Right renal cortex interstitium (tissue), 3 donors: ENCODE results near the gene HARS1. TPM values are rescaled to one million over a fixed set of nuclear protein-coding genes. Genes with fewer than 3 reads are reported as not detected.
"Not testable (repeated sequence)": the region's sequence is repeated elsewhere in the genome, so short reads cannot be mapped to it uniquely, and the experiment has no call there.

Experiments
- DNase-seq, 3 donors: peaks; one replicate each; pipeline ENCODE4 v3.0.0-alpha.2; 2013; ENCODE audit warnings: low read depth in 3 of 3, low spot score in 2 of 3
- polyA plus RNA-seq, 3 donors: library from polyadenylated mRNA; unstranded; fragments of 120-200 nt; gene quantifications; one replicate each; pipeline ENCODE4 v1.2.1, GENCODE V29; 2013; ENCODE audit not compliant: insufficient read length in 3 of 3

HARS1 gene
- polyA plus RNA-seq, 3 donors = 67.2 to 71.7 (median 71.1) TPM

DNA sequence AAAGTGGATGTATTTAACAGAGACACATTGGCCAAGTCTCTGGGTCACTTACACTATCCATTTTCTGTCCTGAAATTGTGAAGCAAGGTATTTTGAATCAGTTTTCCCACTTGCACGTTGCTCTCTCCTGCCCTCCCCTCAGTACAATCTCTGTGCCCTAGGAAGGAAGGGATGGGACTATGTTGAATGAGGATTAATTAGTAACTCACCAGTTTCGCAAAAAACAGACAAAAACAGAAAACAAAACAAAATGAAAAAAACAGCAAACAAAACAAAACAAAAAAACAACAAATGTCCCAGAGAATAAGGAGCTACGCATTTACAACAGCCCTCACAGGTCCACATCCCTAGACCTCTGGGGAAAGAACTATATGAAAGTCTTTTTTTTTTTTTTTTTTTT is 57.1 kb downstream of the HARS1 start:
- no peak for DNase-seq

- no peak for DNase-seq
Measured at GRCh38 chr5:140633501-140633900, 57.7 kb downstream of the HARS1 start.

GRCh38 chr5:140633021-140633471 is 58.1 kb downstream of the HARS1 start, which contains the start of gene CD14:
Gene CD14, minus strand, starts transcription at chr5:140633175. Its CDS starts 104 bp downstream, at chr5:140633071.
- DNase-seq = no peak

DNA sequence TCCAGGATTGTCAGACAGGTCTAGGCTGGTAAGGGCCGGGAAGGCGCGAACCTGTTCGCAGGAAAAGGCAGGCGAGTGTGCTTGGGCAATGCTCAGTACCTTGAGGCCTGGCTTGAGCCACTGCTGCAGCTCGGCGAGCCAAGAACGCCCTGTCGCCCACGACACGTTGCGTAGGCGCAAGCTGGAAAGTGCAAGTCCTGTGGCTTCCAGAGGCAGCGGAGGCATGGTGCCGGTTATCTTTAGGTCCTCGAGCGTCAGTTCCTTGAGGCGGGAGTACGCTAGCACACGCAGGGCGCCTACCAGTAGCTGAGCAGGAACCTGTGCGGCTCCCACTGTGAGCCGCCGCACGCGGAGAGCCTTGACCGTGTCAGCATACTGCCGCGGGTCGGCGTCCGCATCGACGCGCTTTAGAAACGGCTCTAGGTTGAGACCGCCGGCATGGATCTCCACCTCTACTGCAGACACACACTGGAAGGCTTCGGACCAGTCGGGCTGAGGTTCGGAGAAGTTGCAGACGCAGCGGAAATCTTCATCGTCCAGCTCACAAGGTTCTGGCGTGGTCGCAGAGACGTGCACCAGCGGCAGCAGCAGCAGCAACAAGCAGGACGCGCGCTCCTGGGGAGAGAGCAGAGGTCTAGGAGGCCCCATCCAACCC is 58.7 kb downstream of the HARS1 start:
- DNase-seq = peak in 1 of 3 donors; percentile 23

DNA sequence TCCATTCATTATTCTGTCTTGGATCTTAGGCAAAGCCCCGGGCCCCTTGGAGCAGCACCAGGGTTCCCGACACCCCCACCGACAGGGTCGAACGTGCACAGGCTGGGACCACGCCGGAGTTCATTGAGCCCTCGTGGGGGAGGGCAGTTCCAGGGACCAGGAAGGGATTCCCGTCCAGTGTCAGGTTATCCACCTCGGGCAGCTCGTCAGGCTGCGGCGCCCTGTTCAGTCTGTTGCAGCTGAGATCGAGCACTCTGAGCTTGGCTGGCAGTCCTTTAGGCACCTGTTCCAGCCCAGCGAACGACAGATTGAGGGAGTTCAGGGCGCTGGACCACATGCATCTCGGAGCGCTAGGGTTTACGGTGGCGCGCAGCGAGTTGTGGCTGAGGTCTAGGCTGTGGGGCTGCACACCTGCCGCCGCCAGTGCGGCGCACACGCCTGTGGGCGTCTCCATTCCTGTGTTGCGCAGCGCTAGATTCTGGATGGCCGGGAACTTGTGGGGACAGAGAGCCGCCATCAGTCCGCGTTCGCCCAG is 59.3 kb downstream of the HARS1 start:
- peak in 1 of 3 donors; percentile 27 for DNase-seq

DNA sequence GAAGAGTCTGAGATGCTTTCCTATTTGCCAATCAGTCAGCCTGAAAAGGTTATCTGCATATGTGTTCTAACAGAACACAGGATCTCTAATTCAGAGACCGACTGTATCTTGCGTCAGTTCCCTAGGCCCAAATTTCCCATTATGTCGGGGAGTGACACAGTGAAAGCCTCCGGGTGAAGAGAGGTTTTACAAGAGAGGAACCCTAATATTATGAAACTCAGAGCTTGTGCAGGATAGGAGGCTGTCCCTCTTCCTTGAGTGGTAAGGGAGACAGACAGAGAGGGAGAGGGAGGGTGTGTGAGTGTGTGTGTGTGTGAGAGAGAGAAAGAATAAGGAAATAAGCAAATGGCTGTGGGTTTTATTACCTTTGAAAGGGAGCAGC is 60.1 kb downstream of the HARS1 start:
- DNase-seq = no peak

DNA sequence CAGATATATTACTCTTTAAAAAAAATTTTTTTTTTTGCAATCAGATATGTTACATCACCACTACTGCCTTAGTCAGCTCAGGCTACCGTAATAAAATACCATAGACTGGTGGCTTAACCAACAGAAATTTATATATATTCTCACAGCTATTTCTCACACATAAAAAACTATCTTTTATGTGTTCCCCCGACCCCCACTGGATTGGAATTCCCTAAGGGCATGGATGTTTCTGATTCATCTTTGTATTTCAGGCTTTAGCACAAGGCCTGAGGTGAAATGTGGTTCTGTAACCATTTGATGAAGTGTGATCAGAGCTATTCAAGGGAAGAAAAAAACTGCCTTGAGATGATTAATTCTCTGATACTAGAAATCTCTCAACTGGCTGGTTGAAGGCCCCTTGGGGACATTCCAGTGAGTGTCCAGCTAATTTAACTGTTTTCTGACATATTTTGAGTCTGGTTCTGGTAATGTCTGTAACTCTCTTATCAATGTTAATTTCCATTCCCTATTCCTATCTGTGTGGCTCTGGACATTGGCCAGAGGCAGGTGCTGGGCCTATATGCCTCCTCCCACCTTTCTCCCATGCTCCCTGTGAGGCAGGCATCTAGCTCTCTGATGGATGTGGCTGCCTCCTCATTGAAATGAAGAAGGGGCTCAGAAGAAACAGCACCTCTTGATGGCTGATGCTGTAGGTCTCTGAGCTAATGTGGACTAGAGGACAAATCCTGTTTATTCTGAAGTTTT is 60.7 kb downstream of the HARS1 start:
- DNase-seq = no peak

DNA sequence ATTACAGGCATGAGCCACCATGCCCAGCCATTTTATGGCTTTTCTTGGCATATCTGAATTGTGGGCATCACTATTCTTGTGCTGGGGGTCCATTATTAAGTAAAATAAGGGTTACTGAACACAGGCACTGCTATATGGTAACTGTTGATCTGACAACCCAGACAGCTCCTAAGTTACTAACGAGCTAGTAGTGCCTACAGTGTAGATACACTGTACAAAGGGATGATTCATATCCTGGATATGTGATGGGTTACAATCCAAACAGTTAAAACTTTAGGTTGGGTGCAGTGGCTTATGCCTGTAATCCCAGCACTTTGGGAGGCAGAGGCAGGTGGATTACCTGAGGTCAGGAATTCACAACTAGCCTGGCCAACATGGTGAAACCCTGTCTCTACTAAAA is 62.5 kb downstream of the HARS1 start:
- DNase-seq = no peak

- DNase-seq = no peak
Measured at GRCh38 chr5:140627972-140628371, 63.2 kb downstream of the HARS1 start.

- not testable (repeated sequence) for DNase-seq
Measured at GRCh38 chr5:140624886-140625285, 66.3 kb downstream of the HARS1 start.

Other genes with a start within 250 kb of the HARS1 start
- gene EIF4EBP3, start 143.7 kb downstream of the HARS1 start, polyA plus RNA-seq = 10 to 100 TPM in 1 of 3 donors, 1 to 10 TPM in 2; 9.8 to 11.5 (median 9.9) TPM
- 10 to 100 TPM; 20.3 to 22.8 (median 21.9) TPM for gene SRA1, start 133.9 kb downstream of the HARS1 start, polyA plus RNA-seq
- gene APBB3, start 126.8 kb downstream of the HARS1 start, polyA plus RNA-seq = 10 to 100 TPM; 23.8 to 33.1 (median 30.5) TPM
- gene SLC35A4, start 126.5 kb downstream of the HARS1 start, polyA plus RNA-seq = 10 to 100 TPM; 79.0 to 91.7 (median 79.8) TPM
- gene CD14, start 58.2 kb downstream of the HARS1 start, polyA plus RNA-seq = 1 to 10 TPM; 5.6 to 7.6 (median 7.5) TPM
- gene TMCO6, start 51.9 kb downstream of the HARS1 start, polyA plus RNA-seq = 10 to 100 TPM; 15.4 to 16.9 (median 16.6) TPM
- gene NDUFA2, start 43.7 kb downstream of the HARS1 start, polyA plus RNA-seq = 10 to 100 TPM; 66.7 to 84.4 (median 75.4) TPM
- 100 to 1,000 TPM; 180 to 194 (median 192) TPM for gene IK, start 43.5 kb downstream of the HARS1 start, polyA plus RNA-seq
- 10 to 100 TPM; 12.8 to 13.7 (median 13.2) TPM for gene WDR55, start 26.5 kb downstream of the HARS1 start, polyA plus RNA-seq
- not detected for gene DND1, start 17.8 kb downstream of the HARS1 start, polyA plus RNA-seq
- gene HARS2, start 85 bp upstream of the HARS1 start, polyA plus RNA-seq = 10 to 100 TPM; 43.1 to 47.5 (median 45.4) TPM
- gene ZMAT2, start 9.1 kb upstream of the HARS1 start, polyA plus RNA-seq = 100 to 1,000 TPM; 147 to 162 (median 157) TPM
- gene PCDHA1, start 94.8 kb upstream of the HARS1 start, polyA plus RNA-seq = under 1 TPM in 2 of 3 donors, not detected in 1; 0.06 to 0.08 TPM
- gene PCDHA2, start 103.5 kb upstream of the HARS1 start, polyA plus RNA-seq = under 1 TPM; 0.23 to 0.40 (median 0.35) TPM
- under 1 TPM; 0.22 to 0.65 (median 0.45) TPM for gene PCDHA3, start 109.7 kb upstream of the HARS1 start, polyA plus RNA-seq
- 1 to 10 TPM in 2 of 3 donors, under 1 TPM in 1; 0.86 to 1.3 (median 1.3) TPM for gene PCDHA4, start 115.7 kb upstream of the HARS1 start, polyA plus RNA-seq
- gene PCDHA5, start 130.2 kb upstream of the HARS1 start, polyA plus RNA-seq = under 1 TPM; 0.04 to 0.12 (median 0.08) TPM
- gene PCDHA6, start 136.6 kb upstream of the HARS1 start, polyA plus RNA-seq = under 1 TPM; 0.33 to 0.47 (median 0.44) TPM
- gene PCDHA7, start 142.9 kb upstream of the HARS1 start, polyA plus RNA-seq = under 1 TPM; 0.20 to 0.47 (median 0.22) TPM
- gene PCDHA8, start 149.8 kb upstream of the HARS1 start, polyA plus RNA-seq = under 1 TPM in 2 of 3 donors, not detected in 1; 0.06 TPM
- gene PCDHA9, start 157.0 kb upstream of the HARS1 start, polyA plus RNA-seq = under 1 TPM in 1 of 3 donors, not detected in 2; 0.03 TPM
- gene PCDHA10, start 164.5 kb upstream of the HARS1 start, polyA plus RNA-seq = 1 to 10 TPM in 1 of 3 donors, under 1 TPM in 2; 0.51 to 2.1 (median 0.62) TPM
- under 1 TPM; 0.16 to 0.76 (median 0.19) TPM for gene PCDHA11, start 177.6 kb upstream of the HARS1 start, polyA plus RNA-seq
- under 1 TPM; 0.06 to 0.14 (median 0.08) TPM for gene PCDHA12, start 183.9 kb upstream of the HARS1 start, polyA plus RNA-seq
- gene PCDHA13, start 190.8 kb upstream of the HARS1 start, polyA plus RNA-seq = under 1 TPM in 1 of 3 donors, not detected in 2; 0.08 TPM
- under 1 TPM; 0.04 to 0.10 (median 0.04) TPM for gene PCDHAC1, start 234.9 kb upstream of the HARS1 start, polyA plus RNA-seq